GM12878 (cell line): ENCODE data around the gene ZNF19. TPM values are rescaled to one million over a fixed set of nuclear protein-coding genes. Genes with fewer than 3 reads are reported as not detected.

Experiments used
- ATAC-seq: fragments of 200-7000 bp; cut with Tn5 transposase; 3 replicates; pipeline ENCODE4 v1.9.1; 2020; ENCODE audit warnings: mild to moderate bottlenecking, moderate library complexity
- BruUV-seq: library from RNA; stranded (reverse); fragments of 400-500 nt; replicated peaks from 2 replicates; lab custom pipeline; 2021; lab: Mats Ljungman, UMichigan
- CTCF ChIA-PET: fragments of 300-600 bp; sonication (Branson Sonifier 250); formaldehyde crosslinking; extraction: SDS; loops from one replicate; lab custom pipeline; 2021; ENCODE audit warnings: inconsistent platforms; lab: Yijun Ruan, JAX
- POLR2A ChIA-PET: fragments of 350-600 bp; formaldehyde crosslinking; extraction: SDS; loops from one replicate; lab custom pipeline; 2021; ENCODE audit warnings: inconsistent platforms; lab: Charles Lee
- RAD21 ChIA-PET: fragments of 300-600 bp; sonication (Branson Sonifier 250); formaldehyde crosslinking; loops from one replicate; lab custom pipeline; 2023; ENCODE audit warnings: antibody characterized with exemption; ENCODE audit not compliant: unreplicated experiment; lab: Charles Lee
- SMC1A ChIA-PET: fragments of 300-600 bp; sonication (Branson Sonifier 250); formaldehyde crosslinking; loops from one replicate; lab custom pipeline; 2023; ENCODE audit not compliant: unreplicated experiment, uncharacterized antibody; lab: Charles Lee
- DNase-seq: peaks from one replicate; pipeline ENCODE4 v3.0.0-alpha.2; 2011; ENCODE audit warnings: low read depth, low spot score
- FAIRE-seq: peaks from 3 replicates; lab custom pipeline; 2011; peaks lifted over from hg19 to GRCh38; lab: Jason Lieb, UNC
- H2AFZ ChIP-seq: 2 replicates; pipeline ENCODE4 v1.6.0; 2011; ENCODE audit warnings: low read depth, low read length, control low read depth; ENCODE audit not compliant: control insufficient read depth
- H3K27ac ChIP-seq: 2 replicates; pipeline ENCODE4 v1.5.1; 2011; ENCODE audit warnings: control low read depth; ENCODE audit not compliant: control insufficient read depth, insufficient read depth
- H3K27me3 ChIP-seq, 2 experiments: replicated peaks in 1 of 2; 2 replicates each; pipeline versions ENCODE4 v1.6.0 to v1.6.1; 2011; ENCODE audit warnings: low read length in 1 of 2; ENCODE audit not compliant: control insufficient read depth in 2 of 2, insufficient read depth in 2 of 2
- H3K36me3 ChIP-seq, 2 experiments: 2 replicates each; pipeline ENCODE4 v1.5.1; 2011; ENCODE audit warnings: low read length in 1 of 2; ENCODE audit not compliant: control insufficient read depth in 2 of 2, insufficient read depth in 2 of 2
- H3K4me1 ChIP-seq: 2 replicates; pipeline ENCODE4 v1.6.1; 2011; ENCODE audit warnings: mild to moderate bottlenecking, low read length, moderate library complexity, mixed read lengths; ENCODE audit not compliant: control insufficient read depth, insufficient read depth
- H3K4me2 ChIP-seq: 2 replicates; pipeline ENCODE4 v1.6.0; 2011; ENCODE audit warnings: control low read depth; ENCODE audit not compliant: control insufficient read depth, insufficient read depth
- H3K4me3 ChIP-seq: fragments of 200-600 bp; sonication (generic); 2 replicates; pipeline ENCODE4 v1.5.1; 2016
- H3K79me2 ChIP-seq: 2 replicates; pipeline ENCODE4 v1.6.0; 2011; ENCODE audit warnings: low read length; ENCODE audit not compliant: control insufficient read depth, insufficient read depth
- H3K9ac ChIP-seq: 2 replicates; pipeline ENCODE4 v1.8.0; 2011; ENCODE audit warnings: low read length, control low read depth, mixed read lengths; ENCODE audit not compliant: control insufficient read depth, insufficient read depth
- H3K9me3 ChIP-seq: replicated peaks from 3 replicates; pipeline ENCODE4 v1.5.1; 2011; ENCODE audit warnings: mild to moderate bottlenecking, low read length; ENCODE audit not compliant: control insufficient read depth, insufficient read depth
- H4K20me1 ChIP-seq: 2 replicates; pipeline ENCODE4 v1.6.0; 2011; ENCODE audit not compliant: control insufficient read depth, insufficient read depth
- CEBPZ ChIP-seq: fragments of 150-350 bp; IDR thresholded peaks from 2 replicates; pipeline ENCODE4 v1.6.1; 2016; ENCODE audit warnings: low read depth, low read length
- EED ChIP-seq: sonication (generic); IDR thresholded peaks from 2 replicates; pipeline ENCODE4 v1.6.1; 2016; ENCODE audit warnings: antibody characterized with exemption, low read depth
- ETV6 ChIP-seq, 2 experiments: fragments of 450-650 bp in 1 of 2; IDR thresholded peaks in 1 of 2; conservative IDR thresholded peaks in 1 of 2; 2 replicates each; pipeline ENCODE4 v1.6.1; 2014; ENCODE audit warnings: antibody characterized with exemption in 1 of 2, borderline replicate concordance in 1 of 2, low read depth in 1 of 2, mild to moderate bottlenecking in 1 of 2, moderate library complexity in 1 of 2
- IRF5 ChIP-seq: fragments of 450-650 bp; IDR thresholded peaks from 2 replicates; pipeline ENCODE4 v1.6.1; 2017; ENCODE audit warnings: borderline replicate concordance
- MEF2A ChIP-seq: IDR thresholded peaks from 2 replicates; pipeline ENCODE4 v1.6.1; 2011; ENCODE audit warnings: low read depth, mild to moderate bottlenecking, low read length, moderate library complexity; ENCODE audit not compliant: insufficient read depth
- RAD51 ChIP-seq: fragments of 450-650 bp; IDR thresholded peaks from 2 replicates; pipeline ENCODE4 v1.6.1; 2016; ENCODE audit warnings: moderate library complexity, mild to moderate bottlenecking, inconsistent platforms
- SMAD1 ChIP-seq: fragments of 450-650 bp; IDR thresholded peaks from 2 replicates; pipeline ENCODE4 v1.6.1; 2018; ENCODE audit warnings: mild to moderate bottlenecking, low read depth; ENCODE audit not compliant: partially characterized antibody
- SMARCA5 ChIP-seq: fragments of 450-650 bp; IDR thresholded peaks from 2 replicates; pipeline ENCODE4 v1.6.1; 2017; ENCODE audit warnings: mild to moderate bottlenecking
- YY1 ChIP-seq: IDR thresholded peaks from 2 replicates; pipeline ENCODE4 v1.6.1; 2011; ENCODE audit warnings: low read depth, mild to moderate bottlenecking, low read length
- ZNF24 ChIP-seq: fragments of 450-650 bp; IDR thresholded peaks from 2 replicates; pipeline ENCODE4 v1.6.1; 2017; ENCODE audit warnings: antibody characterized with exemption, mild to moderate bottlenecking
- ZNF592 ChIP-seq: fragments of 450-650 bp; IDR thresholded peaks from 2 replicates; pipeline ENCODE4 v1.6.1; 2017; ENCODE audit warnings: mild to moderate bottlenecking, moderate library complexity
- WGBS: methylation state at CpG from one replicate; pipeline ENCODE4 v1.1.6; 2016; ENCODE audit warnings: low lambda C conversion rate; ENCODE audit not compliant: insufficient replicate concordance, insufficient coverage; ENCODE audit errors: missing lambda C conversion rate; 5-methylcytosine and 5-hydroxymethylcytosine counted together
- in situ Hi-C: fragments of 300-500 bp; cut with MboI; formaldehyde crosslinking; loops from 9 replicates; pipeline ENCODE4 v1.14.3; 2018; ENCODE audit warnings: mixed read lengths
- intact Hi-C: fragments of 100-400 bp; cut with micrococcal nuclease; formaldehyde crosslinking; loops from one replicate; pipeline ENCODE4 v1.14.2; 2022; ENCODE audit not compliant: unreplicated experiment
- polyA plus RNA-seq, 11 experiments: library from polyadenylated mRNA; depleted of rRNA in 4 of 11; unstranded in 6 of 11; stranded (reverse) in 5 of 11; fragments of >200 nt; fragmentation: Nextera tagmentation in 4 of 11; fragmentation: Illumina TruSeq in 1 of 11; extraction: Ambion mirVana in 4 of 11; extraction: Trizol in 1 of 11; gene quantifications; 1 replicate in 1 of 11; 2 replicates in 10 of 11; pipeline versions ENCODE4 v1.2.1 to v1.2.3, GENCODE V29; 2011 to 2016; ENCODE audit warnings: inconsistent platforms in 2 of 11, missing spikeins in 2 of 11, low read depth in 1 of 11
- total RNA-seq, 4 experiments: library from RNA; depleted of rRNA in 3 of 4; stranded (reverse); fragments of >200 nt in 3 of 4; fragmentation: Illumina TruSeq in 1 of 4; extraction: Trizol in 1 of 4; gene quantifications; 2 replicates each; pipeline versions ENCODE4 v1.2.1 to v1.2.3, GENCODE V29; 2013 to 2021

ZNF19 gene
- total and polyA plus RNA-seq, 10 of the 15 experiments (the other 5 are each of a cell fraction or from before 2014, with no cell fraction given) = 1.0 to 3.3 (median 2.0) TPM

- CTCF ChIA-PET = interaction anchor here (0.9 to 1.5 kb wide), 2 partner anchors 11 to 28 kb away, joined by 4 read pairs; no protein-coding TSS in a partner anchor
Measured at GRCh38 chr16:71472931-71473330, 16.2 kb downstream of the ZNF19 start.

GRCh38 chr16:71472051-71472450, 17.1 kb downstream of the ZNF19 start:
- Histone ChIP-seq H2AFZ (no peak overlapping the region), H3K27me3 (no peaks in the 10 kb centered on the region), H3K4me1 (no peaks in the 10 kb centered on the region; the same call in 1 of the 2 replicates), H3K4me2 (no peak overlapping the region), H3K9me3 (no peaks in the 10 kb centered on the region), H3K4me3 (no peak overlapping the region), H4K20me1 (no peaks in the 10 kb centered on the region), H3K9ac (no peak overlapping the region), H3K79me2 (no peaks in the 10 kb centered on the region), H3K27ac (no peak overlapping the region), H3K36me3 (no peaks in the 10 kb centered on the region)
- ChIA-PET POLR2A (no interaction called here), RAD21 (no interaction called here), SMC1A (no interaction called here), CTCF (interaction anchor here (1.5 kb wide), 1 partner anchor 29 kb away, joined by 4 read pairs; no protein-coding TSS in a partner anchor)
- in situ Hi-C loops = no loop called here
- no peak for ATAC-seq
- BruUV-seq = no TSS peak
- 46% methylated on average over 2 of the region's 2 CpGs for WGBS
- no peak for DNase-seq
- TF ChIP-seq CEBPZ (no peak), RAD51 (no peak), ZNF592 (no peak), SMAD1 (no peak), IRF5 (no peak)
- no peak for FAIRE-seq
- intact Hi-C loops = no loop called here

More at GRCh38 chr16:71472931-71473330, 16.2 kb downstream of the ZNF19 start:
- WGBS = 95% methylated on average over 2 of the region's 2 CpGs
- DNase-seq = no peak
- RAD21 ChIA-PET = no interaction called here
- FAIRE-seq = no peak
- no peaks in the 10 kb centered on the region for H3K79me2 ChIP-seq
- TF ChIP-seq ZNF24 (no peak), ETV6 (conservative IDR thresholded peaks at IDR 0.05 in 1 of 2, IDR thresholded peaks at IDR 0.05 in 1 of 2; ENCODE audit: borderline replicate concordance in 1 of 2, low read depth in 1 of 2) (no peak), SMAD1 (no peak), EED (no peak), SMARCA5 (no peak), MEF2A (no peak), YY1 (no peak)
- TF ChIP-seq, all 136 proteins: peak for 0
- BruUV-seq = no TSS peak
- H3K27ac ChIP-seq = no peak overlapping the region
- no peak overlapping the region for H3K4me3 ChIP-seq
- POLR2A ChIA-PET = no interaction called here
- no peak overlapping the region for H3K9ac ChIP-seq
- H4K20me1 ChIP-seq = no peaks in the 10 kb centered on the region
- H3K9me3 ChIP-seq = no peaks in the 10 kb centered on the region
- H3K4me1 ChIP-seq = no peaks in the 10 kb centered on the region; the same call in 1 of the 2 replicates
- no peak overlapping the region for H2AFZ ChIP-seq
- ATAC-seq = no peak
- intact Hi-C loops (no loop called here), in situ Hi-C loops (no loop called here)
- no peak overlapping the region for H3K4me2 ChIP-seq
- no peaks in the 10 kb centered on the region for H3K36me3 ChIP-seq
- H3K27me3 ChIP-seq = no peaks in the 10 kb centered on the region
- SMC1A ChIA-PET = no interaction called here
